Mesothelial cell of epicardium (in vitro differentiated cells): Measurements from ENCODE around the gene HS6ST3. TPM values are rescaled to one million over a fixed set of nuclear protein-coding genes. Genes with fewer than 3 reads are reported as not detected.

ENCODE experiments used
- DNase-seq, 2 experiments: peaks; one replicate each; pipeline ENCODE4 v3.0.0; 2021; ENCODE audit warnings: low spot score in 2 of 2; ENCODE audit not compliant: unreplicated experiment in 2 of 2
- H3K27ac Mint-ChIP-seq: 2 replicates; pipeline ENCODE4 v1.8.0; 2021; ENCODE audit warnings: mixed read lengths
- H3K27me3 Mint-ChIP-seq: 2 replicates; pipeline ENCODE4 v1.8.0; 2021; ENCODE audit warnings: low read depth, mixed read lengths
- H3K36me3 Mint-ChIP-seq: 2 replicates; pipeline ENCODE4 v1.8.0; 2021; ENCODE audit warnings: mixed read lengths
- H3K4me1 Mint-ChIP-seq: 2 replicates; pipeline ENCODE4 v1.8.0; 2021; ENCODE audit warnings: mixed read lengths
- H3K4me3 Mint-ChIP-seq: 2 replicates; pipeline ENCODE4 v1.8.0; 2021; ENCODE audit warnings: mild to moderate bottlenecking, moderate library complexity, mixed read lengths
- H3K9me3 Mint-ChIP-seq: 2 replicates; pipeline ENCODE4 v1.8.0; 2021; ENCODE audit warnings: mixed read lengths
- CTCF ChIP-seq: fragments of 200-600 bp; sonication (generic); IDR thresholded peaks from one replicate; pipeline ENCODE4 v1.5.0; 2021; ENCODE audit warnings: antibody characterized with exemption; ENCODE audit not compliant: unreplicated experiment
- total RNA-seq: library from RNA; stranded (reverse); gene quantifications from 3 replicates; pipeline ENCODE4 v1.2.1, GENCODE V29; 2021

The HS6ST3 gene
- total RNA-seq, 1 donor from 2014 or later = 0.60 TPM

- Mint-ChIP-seq H3K36me3 (no peaks in the 10 kb centered on the region), H3K9me3 (no peaks in the 10 kb centered on the region), H3K27me3 (no peaks in the 10 kb centered on the region), H3K27ac (no peak overlapping the region), H3K4me3 (no peak overlapping the region), H3K4me1 (peaks cover 3% of the 10 kb centered on the region)
- no peak for DNase-seq
- no peak for TF ChIP-seq CTCF
Observed at GRCh38 chr13:96172066-96172465, 82.2 kb downstream of the HS6ST3 start.

GRCh38 chr13:96178759-96179158, 88.9 kb downstream of the HS6ST3 start:
- no peak for TF ChIP-seq CTCF
- no peak overlapping the region for H3K27ac Mint-ChIP-seq
- no peaks in the 10 kb centered on the region for H3K9me3 Mint-ChIP-seq
- H3K36me3 Mint-ChIP-seq = no peaks in the 10 kb centered on the region
- no peaks in the 10 kb centered on the region for H3K27me3 Mint-ChIP-seq
- DNase-seq = no peak
- no peaks in the 10 kb centered on the region for H3K4me1 Mint-ChIP-seq
- H3K4me3 Mint-ChIP-seq = no peak overlapping the region

GRCh38 chr13:96179309-96179708, 89.4 kb downstream of the HS6ST3 start:
- H3K4me1 Mint-ChIP-seq = no peaks in the 10 kb centered on the region
- no peak overlapping the region for H3K4me3 Mint-ChIP-seq
- H3K9me3 Mint-ChIP-seq = no peaks in the 10 kb centered on the region
- H3K27me3 Mint-ChIP-seq = no peaks in the 10 kb centered on the region
- DNase-seq = no peak
- H3K36me3 Mint-ChIP-seq = no peaks in the 10 kb centered on the region
- H3K27ac Mint-ChIP-seq = no peak overlapping the region
- no peak for TF ChIP-seq CTCF

- Mint-ChIP-seq H3K36me3 (no peaks in the 10 kb centered on the region), H3K4me1 (no peaks in the 10 kb centered on the region), H3K4me3 (no peak overlapping the region), H3K27me3 (no peaks in the 10 kb centered on the region), H3K9me3 (no peaks in the 10 kb centered on the region), H3K27ac (no peak overlapping the region)
- no peak for TF ChIP-seq CTCF
- no peak for DNase-seq
Observed at GRCh38 chr13:96181911-96182310, 92.0 kb downstream of the HS6ST3 start.

- H3K4me1 Mint-ChIP-seq = no peaks in the 10 kb centered on the region
- no peak for TF ChIP-seq CTCF
- DNase-seq = no peak
- H3K27ac Mint-ChIP-seq = no peak overlapping the region
- H3K36me3 Mint-ChIP-seq = no peaks in the 10 kb centered on the region
- H3K9me3 Mint-ChIP-seq = no peaks in the 10 kb centered on the region
- H3K4me3 Mint-ChIP-seq = no peak overlapping the region
- H3K27me3 Mint-ChIP-seq = no peaks in the 10 kb centered on the region
Observed at GRCh38 chr13:96185818-96186217, 95.9 kb downstream of the HS6ST3 start.

- no peak overlapping the region for H3K27ac Mint-ChIP-seq
- TF ChIP-seq CTCF = no peak
- no peak for DNase-seq
- H3K36me3 Mint-ChIP-seq = no peaks in the 10 kb centered on the region
- H3K4me3 Mint-ChIP-seq = no peak overlapping the region
- no peaks in the 10 kb centered on the region for H3K4me1 Mint-ChIP-seq
- H3K27me3 Mint-ChIP-seq = peaks cover 5% of the 10 kb centered on the region
- no peaks in the 10 kb centered on the region for H3K9me3 Mint-ChIP-seq
Observed at GRCh38 chr13:96191367-96191766, 101.5 kb downstream of the HS6ST3 start.
